OCI-LY7 (cell line): ENCODE measurements around the gene COMMD3. TPM values are rescaled to one million over a fixed set of nuclear protein-coding genes. Genes with fewer than 3 reads are reported as not detected.

Source experiments
- BruUV-seq: library from RNA; stranded (reverse); fragments of 400-500 nt; replicated peaks from 2 replicates; lab custom pipeline; 2021; lab: Mats Ljungman, UMichigan
- CTCF ChIA-PET: fragments of 300-600 bp; sonication (Branson Sonifier 250); formaldehyde crosslinking; loops from one replicate; lab custom pipeline; 2022; ENCODE audit warnings: antibody characterized with exemption; ENCODE audit not compliant: unreplicated experiment; lab: Charles Lee
- POLR2A ChIA-PET: fragments of 300-600 bp; sonication (Branson Sonifier 250); formaldehyde crosslinking; loops from one replicate; lab custom pipeline; 2022; ENCODE audit warnings: antibody characterized with exemption; lab: Charles Lee
- DNase-seq: peaks from one replicate; pipeline ENCODE4 v3.0.0-alpha.2; 2015; ENCODE audit warnings: low spot score
- H2AFZ ChIP-seq: fragments of 200-600 bp; sonication (generic), shearing (Covaris generic); 2 replicates; pipeline ENCODE4 v1.6.1; 2014; ENCODE audit warnings: mild to moderate bottlenecking, antibody characterized with exemption, low read length, moderate library complexity
- H3K27ac ChIP-seq: fragments of 200-600 bp; sonication (generic); 2 replicates; pipeline ENCODE4 v1.5.1; 2014; ENCODE audit warnings: mixed run types, low read depth, mild to moderate bottlenecking, moderate library complexity, low read length, inconsistent platforms; ENCODE audit not compliant: poor library complexity, severe bottlenecking
- H3K36me3 ChIP-seq: fragments of 200-600 bp; sonication (generic); 2 replicates; pipeline ENCODE4 v1.6.1; 2014; ENCODE audit warnings: mild to moderate bottlenecking, antibody characterized with exemption, low read length, moderate library complexity, mixed read lengths; ENCODE audit not compliant: insufficient read depth
- H3K4me1 ChIP-seq: fragments of 200-600 bp; sonication (generic); 2 replicates; pipeline ENCODE4 v1.5.1; 2014; ENCODE audit warnings: mild to moderate bottlenecking, low read length; ENCODE audit not compliant: insufficient read depth, poor library complexity, severe bottlenecking
- H3K4me2 ChIP-seq: fragments of 200-600 bp; sonication (generic); 2 replicates; pipeline ENCODE4 v1.6.1; 2014; ENCODE audit warnings: mild to moderate bottlenecking, low read length
- H3K4me3 ChIP-seq: fragments of 200-600 bp; sonication (generic); 2 replicates; pipeline ENCODE4 v1.5.1; 2014; ENCODE audit warnings: mild to moderate bottlenecking, low read depth, low read length; ENCODE audit not compliant: poor library complexity, severe bottlenecking
- H3K79me2 ChIP-seq: fragments of 200-600 bp; sonication (generic); 2 replicates; pipeline ENCODE4 v1.6.1; 2016; ENCODE audit warnings: low read depth, mild to moderate bottlenecking, low read length, moderate library complexity, mixed read lengths; ENCODE audit not compliant: insufficient read depth
- H3K9me2 ChIP-seq: fragments of 200-600 bp; sonication (generic); 2 replicates; pipeline ENCODE4 v1.6.1; 2016; ENCODE audit warnings: mild to moderate bottlenecking, low read length, mixed read lengths; ENCODE audit not compliant: insufficient read depth
- H3K9me3 ChIP-seq: fragments of 200-600 bp; sonication (generic); 2 replicates; pipeline ENCODE4 v1.6.1; 2014; ENCODE audit warnings: mild to moderate bottlenecking, mixed run types, low read length, mixed read lengths
- H4K20me1 ChIP-seq: fragments of 200-600 bp; sonication (generic); 2 replicates; pipeline ENCODE4 v1.6.1; 2014; ENCODE audit warnings: mild to moderate bottlenecking, antibody characterized with exemption, low read length, moderate library complexity, mixed read lengths; ENCODE audit not compliant: insufficient read depth
- CTCF ChIP-seq: fragments of 200-600 bp; sonication (generic); conservative IDR thresholded peaks from 2 replicates; pipeline ENCODE4 v1.5.1; 2014; ENCODE audit warnings: mild to moderate bottlenecking, antibody characterized with exemption, low read length, moderate library complexity, mixed read lengths
- EZH2phosphoT487 ChIP-seq: fragments of 200-600 bp; sonication (generic); IDR thresholded peaks from 2 replicates; pipeline ENCODE4 v1.6.1; 2018; ENCODE audit warnings: low read depth, borderline replicate concordance, mild to moderate bottlenecking, mixed run types, antibody characterized with exemption, low read length, moderate library complexity, mixed read lengths
- intact Hi-C: fragments of 100-400 bp; cut with micrococcal nuclease; formaldehyde crosslinking; loops from one replicate; pipeline ENCODE4 v1.10.0; 2022; ENCODE audit not compliant: unreplicated experiment
- total RNA-seq, 2 experiments: library from RNA; depleted of rRNA in 1 of 2; stranded (reverse); fragments of >200 nt in 1 of 2; shearing (Covaris generic) in 1 of 2; gene quantifications; 2 replicates each; pipeline ENCODE4 v1.2.3, GENCODE V29; 2014 to 2022

The COMMD3 gene
- total RNA-seq, 2 experiments from 2014 or later: 30.1 to 50.8 TPM

- no peak overlapping the region for H3K27ac ChIP-seq
- H3K9me2 ChIP-seq: no peaks in the 10 kb centered on the region
- peak overlapping the region; percentile 92 for H3K4me3 ChIP-seq
- H3K36me3 ChIP-seq: no peaks in the 10 kb centered on the region
- H4K20me1 ChIP-seq: peaks cover 23% of the 10 kb centered on the region; the same call in 1 of the 2 replicates
- no TSS peak for BruUV-seq
- peak; percentile 16 for DNase-seq
- intact Hi-C loops: loop anchor here (1.0 to 10.0 kb wide), 5 partner anchors 25 to 397 kb away; partner anchors contain the start of gene PIP4K2A
- peaks cover 28% of the 10 kb centered on the region for H3K4me1 ChIP-seq
- ChIA-PET POLR2A (interaction anchor here (0.6 to 2.6 kb wide), 11 partner anchors 11 to 101 kb away, joined by 3 to 11 read pairs (median 5); no protein-coding TSS in a partner anchor), CTCF (interaction anchor here (0.6 kb wide), 1 partner anchor 87 kb away, joined by 3 read pairs; no protein-coding TSS in a partner anchor)
- H3K9me3 ChIP-seq: no peaks in the 10 kb centered on the region
- TF ChIP-seq CTCF: no peak
- 0 out of 2 replicates have a peak, but pooled peaks have one; percentile 21 for TF ChIP-seq EZH2phosphoT487
- H3K4me2 ChIP-seq: peak overlapping the region; percentile 91
- H2AFZ ChIP-seq: peak overlapping the region; percentile 96
- H3K79me2 ChIP-seq: 0 out of 2 replicates have a peak, but pooled peaks cover 11% of the 10 kb centered on the region
These were observed 518 bp upstream of the COMMD3 start for GRCh38 chr10:22315455-22316285.

GRCh38 chr10:22317076-22317370 lies 835 bp downstream of the COMMD3 start:
- Histone ChIP-seq H3K4me3 (peak overlapping the region; percentile 92), H3K79me2 (0 out of 2 replicates have a peak, but pooled peaks cover 11% of the 10 kb centered on the region), H3K4me2 (peak overlapping the region; percentile 98), H3K9me2 (no peaks in the 10 kb centered on the region), H4K20me1 (peaks cover 24% of the 10 kb centered on the region; the same call in 1 of the 2 replicates), H3K9me3 (no peaks in the 10 kb centered on the region), H3K27ac (peak overlapping the region; percentile 61), H3K4me1 (peaks cover 28% of the 10 kb centered on the region), H2AFZ (peak overlapping the region; percentile 96; the same call in 1 of the 2 replicates), H3K36me3 (no peaks in the 10 kb centered on the region)
- TF ChIP-seq EZH2phosphoT487: no peak
- TF ChIP-seq CTCF: no peak
- no peak for DNase-seq
- BruUV-seq: TSS peak; percentile 67
- ChIA-PET CTCF (no interaction called here), POLR2A (interaction anchor here (0.6 to 2.6 kb wide), 6 partner anchors 22 to 388 kb away, joined by 3 to 11 read pairs (median 4); no protein-coding TSS in a partner anchor)
- intact Hi-C loops: loop anchor here (2.0 to 10.0 kb wide), 3 partner anchors 24 to 395 kb away; partner anchors contain the start of gene PIP4K2A
